ENCODE measurements around the gene SIRT5. TPM values are rescaled to one million over a fixed set of nuclear protein-coding genes. Genes with fewer than 3 reads are reported as not detected.
A peak's percentile ranks its signal among the peaks of the same experiment; 100 is the strongest.

SIRT5 gene
- total RNA-seq, 6 experiments from 2014 or later = 9.3 to 28.3 (median 15.5) TPM

GRCh38 chr6:13565921-13566320 is 8.5 kb upstream of the SIRT5 start:
- no peak overlapping the region for H3K4me3 ChIP-seq
- TF ChIP-seq CTCF (IDR thresholded peaks at IDR 0.05) (no peak), POLR2A (IDR thresholded peaks at IDR 0.05) (no peak)
- 96% methylated on average over 4 of the region's 4 CpGs for WGBS (ENCODE audit: insufficient coverage, low coverage, low lambda C conversion rate, missing lambda C conversion rate)
- intact Hi-C loops (cut with DNase I) = no loop called here
- no peaks in the 10 kb centered on the region for H3K27me3 ChIP-seq
- H3K27ac ChIP-seq = peak overlapping the region in 1 of 3 donors; percentile 36
- ATAC-seq = no peak
- H3K4me1 ChIP-seq = peaks cover 0 to 46% (median 12%) of the 10 kb centered on the region in 4 donors
- no peaks in the 10 kb centered on the region for H3K9me3 ChIP-seq
- DNase-seq = no peak
- no peaks in the 10 kb centered on the region for H3K36me3 ChIP-seq

- 75% methylated on average over 2 of the region's 3 CpGs for WGBS (ENCODE audit: insufficient coverage, low coverage, low lambda C conversion rate, missing lambda C conversion rate)
Measured at GRCh38 chr6:13566500-13566899, 7.9 kb upstream of the SIRT5 start.

GRCh38 chr6:13568970-13569369 is 5.4 kb upstream of the SIRT5 start:
- Histone ChIP-seq H3K36me3 (no peaks in the 10 kb centered on the region), H3K4me3 (no peak overlapping the region), H3K27me3 (no peaks in the 10 kb centered on the region), H3K9me3 (no peaks in the 10 kb centered on the region), H3K4me1 (peaks cover 0 to 45% (median 5%) of the 10 kb centered on the region in 4 donors), H3K27ac (peak overlapping the region in 1 of 3 donors; percentile 74)
- 51% methylated on average over 5 of the region's 5 CpGs for WGBS (ENCODE audit: insufficient coverage, low coverage, low lambda C conversion rate, missing lambda C conversion rate)
- peak in 2 of 3 donors; percentile 65 to 69 for DNase-seq
- intact Hi-C loops (cut with DNase I) = no loop called here
- no peak for TF ChIP-seq CTCF (IDR thresholded peaks at IDR 0.05)
- TF ChIP-seq POLR2A (IDR thresholded peaks at IDR 0.05) = no peak
- ATAC-seq = peak; percentile 14 to 68 (median 30)

More at GRCh38 chr6:13566500-13566899, 7.9 kb upstream of the SIRT5 start:
- Histone ChIP-seq H3K4me3 (no peak overlapping the region), H3K36me3 (no peaks in the 10 kb centered on the region), H3K9me3 (no peaks in the 10 kb centered on the region), H3K27me3 (no peaks in the 10 kb centered on the region), H3K27ac (peak overlapping the region in 1 of 3 donors; percentile 36), H3K4me1 (peaks cover 0 to 40% (median 10%) of the 10 kb centered on the region in 4 donors)
- ATAC-seq (peak in 3 of 4 donors; percentile 7 to 52 (median 14)), DNase-seq (no peak)
- no peak for TF ChIP-seq POLR2A (IDR thresholded peaks at IDR 0.05)
- TF ChIP-seq CTCF (IDR thresholded peaks at IDR 0.05) = no peak
- intact Hi-C loops (cut with DNase I) = no loop called here

GRCh38 chr6:13572240-13572639 is 2.2 kb upstream of the SIRT5 start:
- 82% methylated on average over 7 of the region's 7 CpGs for WGBS (ENCODE audit: insufficient coverage, low coverage, low lambda C conversion rate, missing lambda C conversion rate)
- TF ChIP-seq CTCF (IDR thresholded peaks at IDR 0.05) (no peak), POLR2A (IDR thresholded peaks at IDR 0.05) (no peak)
- H3K4me3 ChIP-seq = no peak overlapping the region
- H3K27me3 ChIP-seq = no peaks in the 10 kb centered on the region
- H3K9me3 ChIP-seq = no peaks in the 10 kb centered on the region
- H3K4me1 ChIP-seq = peaks cover 0 to 54% (median 9%) of the 10 kb centered on the region in 4 donors
- ATAC-seq = no peak
- DNase-seq = no peak
- H3K27ac ChIP-seq = peak overlapping the region in 1 of 3 donors; percentile 95
- no peaks in the 10 kb centered on the region for H3K36me3 ChIP-seq
- intact Hi-C loops (cut with DNase I) = loop anchor here in 1 of 2 donors (10.0 kb wide), 1 partner anchor 87 kb away; the partner anchor contains the start of gene GFOD1
